HL-60 (cell line): ENCODE measurements around the gene BCAS4.

Experiments
- DNase-seq, 2 experiments: peaks; one replicate each; pipeline ENCODE4 v3.0.0-alpha.2; 2010 to 2020; ENCODE audit warnings: low read depth in 1 of 2, low spot score in 1 of 2
- H3K27ac ChIP-seq: fragments of 250-450 bp; sonication (Bioruptor Pico); replicated peaks from 2 replicates; pipeline ENCODE4 v1.5.1; 2020; ENCODE audit warnings: mild to moderate bottlenecking, moderate library complexity
- H3K27me3 ChIP-seq: fragments of 250-450 bp; sonication (Bioruptor Pico); 2 replicates; pipeline ENCODE4 v1.5.1; 2021; ENCODE audit warnings: mild to moderate bottlenecking, moderate library complexity; ENCODE audit not compliant: insufficient read depth, poor library complexity, severe bottlenecking
- H3K4me3 ChIP-seq: replicated peaks from 2 replicates; pipeline ENCODE4 v1.5.1; 2011; ENCODE audit warnings: mild to moderate bottlenecking, control low read depth, low read length; ENCODE audit not compliant: insufficient read depth
- CTCF ChIP-seq: IDR thresholded peaks from one replicate; pipeline ENCODE4 v1.5.1; 2011; ENCODE audit warnings: low read length, control low read depth, inconsistent platforms; ENCODE audit not compliant: insufficient read depth
- GABPA ChIP-seq: IDR thresholded peaks from 2 replicates; pipeline ENCODE4 v1.6.1; 2012; ENCODE audit warnings: low read depth
- POLR2AphosphoS5 ChIP-seq: IDR thresholded peaks from 2 replicates; pipeline ENCODE4 v1.6.1; 2012; ENCODE audit warnings: low read depth
- REST ChIP-seq: IDR thresholded peaks from 2 replicates; pipeline ENCODE4 v1.6.1; 2012; ENCODE audit warnings: low read depth; ENCODE audit not compliant: insufficient replicate concordance
- SPI1 ChIP-seq: IDR thresholded peaks from 2 replicates; pipeline ENCODE4 v1.6.1; 2012; ENCODE audit warnings: low read depth, mild to moderate bottlenecking, borderline replicate concordance

The BCAS4 gene

GRCh38 chr20:50747275-50747674 lies 47.6 kb upstream of the BCAS4 start:
- no peaks in the 10 kb centered on the region for H3K27me3 ChIP-seq
- no peak overlapping the region for H3K4me3 ChIP-seq
- TF ChIP-seq SPI1 (no peak), POLR2AphosphoS5 (no peak), GABPA (no peak), CTCF (no peak), REST (no peak)
- no peak overlapping the region for H3K27ac ChIP-seq
- no peak for DNase-seq

DNA sequence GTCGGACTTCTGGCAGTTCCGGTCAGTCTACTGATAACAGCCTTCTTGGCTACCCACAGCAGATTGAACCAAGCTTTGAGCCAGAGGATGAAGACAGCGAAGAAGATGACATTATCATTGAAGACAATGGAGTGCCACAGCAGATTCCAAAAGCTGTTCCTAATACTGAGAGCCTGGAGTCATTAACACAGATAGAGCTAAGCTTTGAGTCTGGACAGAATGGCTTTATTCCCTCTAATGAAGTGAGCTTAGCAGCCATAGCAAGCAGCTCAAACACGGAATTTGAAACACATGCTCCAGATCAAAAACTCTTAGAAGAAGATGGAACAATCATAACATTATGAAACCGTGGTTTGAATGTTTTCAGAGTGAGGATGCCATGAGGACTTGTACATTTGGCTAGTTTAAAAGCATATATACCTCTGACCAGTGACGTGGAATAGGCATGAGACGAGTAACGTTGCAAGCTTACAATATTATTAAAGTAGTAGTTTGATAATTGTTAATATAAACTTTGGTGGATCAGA lies 44.7 kb upstream of the BCAS4 start:
- H3K27ac ChIP-seq: no peak overlapping the region
- H3K4me3 ChIP-seq: no peak overlapping the region
- DNase-seq: no peak
- H3K27me3 ChIP-seq: no peaks in the 10 kb centered on the region
- TF ChIP-seq POLR2AphosphoS5: no peak
- no peak for TF ChIP-seq SPI1
- no peak for TF ChIP-seq GABPA
- no peak for TF ChIP-seq CTCF
- TF ChIP-seq REST: no peak

- Histone ChIP-seq H3K27ac (no peak overlapping the region), H3K4me3 (no peak overlapping the region), H3K27me3 (no peaks in the 10 kb centered on the region)
- no peak for DNase-seq
- TF ChIP-seq POLR2AphosphoS5 (no peak), CTCF (no peak), REST (no peak), GABPA (no peak), SPI1 (no peak)
Observed at GRCh38 chr20:50753152-50753551, 41.7 kb upstream of the BCAS4 start.
